Stimulated activated CD4-positive, alpha-beta T cell treated with anti-CD3 and anti-CD28 coated beads, TNF-alpha, amount 100 ng/mL, for 24 hours (primary cell): ENCODE data around the gene PRDM15.

Source experiments
- DNase-seq, 3 experiments: peaks; one replicate each; pipeline ENCODE4 v3.0.0-alpha.2; 2020; ENCODE audit warnings: low read depth in 3 of 3

Gene PRDM15

DNA sequence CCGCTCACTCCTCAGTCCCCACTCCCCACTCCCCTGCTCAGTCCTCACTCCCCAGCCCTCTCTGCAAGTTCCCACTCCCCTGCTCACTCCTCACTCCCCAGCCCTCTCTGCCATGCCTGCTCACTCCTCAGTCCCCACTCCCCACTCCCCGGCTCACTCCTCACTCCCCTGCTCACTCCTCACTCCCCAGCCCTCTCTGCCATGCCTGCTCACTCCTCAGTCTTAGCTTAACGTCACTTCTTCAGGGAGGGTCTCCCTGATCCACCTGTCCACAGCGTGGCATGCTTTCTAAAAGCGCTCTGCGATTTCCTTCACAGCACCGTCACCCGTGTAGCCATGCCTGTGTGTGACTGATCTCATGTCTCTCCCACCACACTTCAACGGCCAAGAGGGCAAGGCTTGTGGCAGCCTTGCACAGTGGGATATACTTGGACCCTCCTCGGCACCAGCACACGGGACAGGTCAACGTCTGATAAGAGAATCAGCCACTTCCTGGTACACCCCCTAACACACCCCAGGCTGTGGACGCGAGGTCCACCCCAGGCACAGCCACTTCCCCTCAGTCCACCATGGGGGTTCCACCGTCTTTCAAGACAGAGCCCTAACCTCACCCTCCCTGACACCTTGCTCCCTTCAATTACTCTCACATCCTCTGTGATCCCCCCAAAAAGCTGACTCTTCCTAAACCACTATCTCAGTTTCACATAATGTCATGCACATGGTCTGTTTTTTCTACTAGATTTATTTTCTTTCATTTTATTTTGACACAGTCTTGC, 14.0 kb downstream of the PRDM15 start:
- DNase-seq, result no peak

DNA sequence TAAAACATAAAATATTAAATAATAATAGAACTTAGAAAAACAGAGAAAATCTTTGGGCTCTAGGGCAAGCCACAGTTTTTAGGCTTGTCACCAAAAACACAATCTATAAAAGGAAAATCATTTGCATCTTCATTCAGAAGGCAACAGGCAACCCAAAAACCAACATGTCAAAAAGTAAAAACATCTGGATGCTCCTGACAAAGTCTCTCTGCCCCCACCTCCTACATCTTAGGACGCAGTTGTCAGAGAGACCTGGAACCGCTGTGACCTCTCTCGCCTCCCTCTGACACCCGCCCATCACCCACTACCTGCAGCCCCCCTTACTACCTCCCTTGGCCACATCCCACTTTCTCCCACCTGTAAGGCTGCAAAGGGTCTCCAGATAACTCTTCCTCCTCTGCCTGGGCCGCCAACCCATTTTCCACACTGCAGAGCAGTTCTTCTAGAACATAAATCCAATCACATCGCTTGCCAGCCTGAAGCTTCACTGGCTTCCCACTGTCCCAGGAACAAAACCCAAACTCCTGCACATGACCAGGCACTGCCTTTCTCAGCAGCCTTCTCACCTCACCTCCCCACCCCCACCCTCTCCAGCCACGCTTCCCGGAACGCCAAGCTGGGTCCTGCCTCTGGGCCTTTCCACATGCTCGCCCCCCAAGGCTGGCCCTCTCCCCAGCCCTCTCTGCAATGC, 14.7 kb downstream of the PRDM15 start:
- DNase-seq, result no peak

DNA sequence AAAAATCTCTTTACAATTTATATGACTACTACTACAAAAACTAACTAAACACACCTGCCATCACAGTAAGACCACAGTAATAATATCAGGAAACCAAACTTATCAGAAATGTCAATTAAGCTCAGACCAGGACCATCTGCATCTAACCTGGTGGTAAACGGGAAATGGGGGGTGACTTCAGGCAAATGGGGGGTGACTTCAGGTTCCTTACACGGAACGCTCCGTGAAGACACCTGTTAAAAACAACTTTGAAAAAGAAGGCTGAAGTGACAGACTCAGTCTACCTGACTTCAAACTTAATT, 15.8 kb downstream of the PRDM15 start:
- DNase-seq, result no peak

DNA sequence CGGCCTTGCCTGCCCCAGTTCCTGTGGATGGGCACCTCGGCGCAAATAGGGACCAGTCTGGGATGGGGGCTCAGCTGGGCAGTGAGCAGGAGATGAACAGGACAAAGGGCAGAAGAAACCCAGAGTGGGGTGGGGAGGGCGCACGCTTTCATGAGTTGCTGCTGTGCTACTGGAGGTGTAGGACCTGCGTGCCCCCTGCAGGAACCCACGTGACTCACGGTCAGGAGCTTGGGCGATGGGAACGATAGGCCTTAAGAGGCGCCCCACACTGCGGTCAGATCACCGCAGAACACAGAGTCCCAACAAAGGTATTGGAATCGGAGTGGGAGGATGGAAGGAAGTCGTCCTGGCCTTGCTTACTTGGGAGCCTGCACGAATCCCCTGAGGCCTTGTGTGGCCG, 17.2 kb downstream of the PRDM15 start:
- no peak for DNase-seq

DNA sequence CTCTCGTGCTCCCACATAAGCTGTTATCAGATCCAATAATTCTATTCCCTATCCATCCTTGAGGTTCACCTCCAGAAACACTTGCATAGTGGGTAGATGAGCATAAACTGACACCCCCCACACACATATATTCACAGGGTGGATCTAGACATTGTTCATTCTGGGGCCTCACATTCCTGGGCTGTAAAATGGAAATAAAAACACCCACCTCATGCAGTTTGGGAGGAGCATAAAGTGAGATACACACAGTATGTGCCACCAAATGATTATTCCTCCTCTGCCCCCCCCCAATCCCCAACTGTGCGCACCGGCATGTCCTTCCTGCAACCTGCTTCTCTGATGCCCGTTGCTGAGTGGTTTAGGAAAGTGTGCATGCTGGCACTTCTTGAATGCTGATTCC, 17.9 kb downstream of the PRDM15 start:
- DNase-seq, result no peak

DNA sequence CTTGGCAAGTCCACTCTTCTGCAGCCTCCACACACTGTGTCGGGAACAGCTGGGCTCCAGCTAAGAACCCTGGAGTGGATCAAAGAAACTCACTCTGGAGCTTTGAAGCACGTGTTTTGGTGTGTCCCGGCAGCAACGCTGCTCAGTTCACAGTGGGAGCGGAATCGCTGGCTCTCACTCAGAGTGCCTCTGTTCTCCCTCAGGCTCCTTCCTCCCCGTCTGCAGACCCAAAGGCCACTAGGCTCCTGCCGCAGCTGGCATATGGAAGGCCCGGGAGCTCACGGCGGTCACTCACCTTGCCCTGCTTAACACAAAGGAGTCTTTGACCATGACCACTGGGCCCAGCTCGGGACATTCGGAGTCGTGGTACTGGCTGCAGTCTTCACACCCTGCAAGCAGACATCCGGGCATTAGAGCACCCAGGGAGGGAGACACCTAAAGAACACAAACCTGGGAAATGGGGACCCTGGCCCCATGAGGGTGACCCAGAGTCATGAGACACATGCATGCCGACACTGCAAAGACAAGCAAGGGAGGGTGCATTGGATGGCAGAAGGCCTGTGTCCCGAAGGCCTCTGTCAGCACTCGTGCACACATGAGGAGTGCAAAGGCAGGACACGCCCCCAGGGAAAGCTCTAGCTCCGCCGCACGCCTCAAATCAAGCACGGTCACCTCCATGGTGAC, 19.7 kb downstream of the PRDM15 start:
- DNase-seq, result no peak

DNA sequence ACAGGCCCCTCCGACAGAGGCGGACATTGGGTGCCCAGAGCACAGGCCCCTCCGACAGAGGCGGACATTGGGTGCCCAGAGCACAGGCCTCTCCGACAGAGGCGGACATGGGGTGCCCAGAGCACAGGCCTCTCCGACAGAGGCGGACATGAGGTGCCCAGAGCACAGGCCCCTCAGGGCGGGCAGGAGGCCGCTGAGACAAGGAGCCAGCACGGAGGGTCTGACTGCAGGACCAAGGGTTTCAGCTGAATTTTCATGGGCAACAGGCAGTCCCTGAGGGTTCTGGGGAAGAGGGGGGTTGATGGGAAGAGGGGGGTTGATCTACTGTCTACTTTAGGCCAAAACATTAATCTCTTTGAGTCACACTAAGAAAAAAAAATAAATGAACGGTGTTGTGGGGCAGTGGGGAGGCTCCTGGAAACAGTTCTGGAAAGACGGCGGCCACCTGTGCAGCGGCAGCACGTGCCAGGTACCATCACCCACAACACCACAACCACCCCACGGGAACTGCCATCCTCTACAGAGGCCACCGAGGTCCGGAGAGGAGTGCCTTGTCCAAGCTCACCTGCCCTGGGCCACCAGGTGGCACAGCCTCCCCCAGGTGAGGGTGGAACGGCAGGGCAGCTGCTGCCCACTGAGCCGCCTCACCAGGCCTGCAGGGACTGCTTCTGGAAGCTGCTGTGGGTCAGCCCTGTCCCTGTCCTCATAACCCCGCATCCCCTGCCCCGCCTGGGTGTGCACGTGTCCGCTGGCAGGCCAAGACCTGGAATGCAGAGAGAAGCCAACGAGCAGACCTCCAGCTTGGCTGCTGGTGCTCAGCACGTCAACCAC, 20.5 kb downstream of the PRDM15 start:
- no peak for DNase-seq

DNA sequence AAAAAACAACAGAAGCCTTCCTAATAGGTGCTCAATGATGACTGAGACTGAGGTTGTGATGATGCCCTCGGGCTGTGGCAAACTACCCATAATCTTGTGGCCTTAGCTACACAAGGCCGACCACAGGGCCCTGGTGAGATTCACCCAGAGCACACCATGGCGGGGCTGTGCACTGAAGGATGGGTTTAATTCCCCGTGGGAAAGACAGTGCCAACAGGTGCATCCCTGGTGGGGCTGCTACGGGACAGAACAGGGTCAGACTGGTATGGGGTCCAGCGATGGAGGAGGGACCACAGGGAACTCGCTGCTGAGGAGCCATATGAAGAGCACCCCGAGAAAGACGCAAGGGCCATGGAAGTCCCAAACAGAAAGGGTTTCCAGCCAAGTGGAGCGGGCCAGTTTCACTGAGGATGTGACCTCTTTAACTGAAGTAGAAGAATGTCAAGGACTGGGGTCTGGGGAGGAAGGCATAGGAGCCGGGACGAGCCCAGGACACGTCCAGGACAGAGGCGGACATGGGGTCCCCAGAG, 21.3 kb downstream of the PRDM15 start:
- no peak for DNase-seq

DNA sequence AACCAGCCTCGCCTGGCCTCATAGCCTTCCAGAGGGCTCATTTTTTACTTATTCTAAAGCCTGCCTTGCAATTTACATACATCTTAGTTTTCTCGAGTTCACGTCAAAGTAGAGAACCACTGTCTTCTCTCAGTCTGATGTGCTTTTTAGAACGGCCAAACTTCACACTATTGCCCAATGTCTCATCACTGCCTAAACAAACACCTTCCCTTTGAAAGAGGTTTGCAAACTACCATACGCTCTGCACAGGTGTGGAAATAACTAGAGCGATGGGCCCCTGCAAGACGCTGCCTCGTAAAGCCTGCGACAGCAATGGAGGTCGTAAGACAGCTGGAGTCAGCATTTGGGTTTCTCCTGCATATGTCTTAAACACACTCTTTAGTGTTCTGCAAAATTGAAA, 22.6 kb downstream of the PRDM15 start:
- no peak for DNase-seq

DNA sequence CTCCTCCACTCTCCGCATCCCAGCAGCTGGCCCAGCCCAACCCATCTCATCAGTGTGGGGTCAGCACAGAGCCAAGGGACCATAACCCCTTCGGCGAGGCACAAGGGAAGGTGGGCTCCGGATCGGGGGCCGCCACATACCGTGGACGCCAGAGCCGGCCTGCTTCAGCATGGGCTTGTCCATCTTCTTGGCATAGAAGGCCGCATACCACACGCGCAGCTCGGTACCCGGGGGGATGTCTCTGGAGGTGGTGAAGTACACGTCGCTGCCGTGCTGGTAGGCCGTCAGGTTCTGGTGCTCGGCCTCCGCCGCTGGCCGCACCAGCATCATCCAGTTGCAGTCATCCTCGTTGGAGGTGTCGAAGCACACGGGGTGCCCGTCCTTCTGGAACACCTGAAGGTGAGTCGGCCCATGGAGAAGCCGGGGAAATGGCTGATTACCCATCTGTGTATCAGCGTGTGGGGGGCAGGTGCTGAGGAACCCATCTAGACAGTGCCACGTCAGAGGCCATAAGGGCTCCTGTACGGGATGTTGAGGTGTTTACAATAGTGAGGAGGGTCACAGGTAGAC, 24.6 kb downstream of the PRDM15 start:
- DNase-seq, result no peak

DNA sequence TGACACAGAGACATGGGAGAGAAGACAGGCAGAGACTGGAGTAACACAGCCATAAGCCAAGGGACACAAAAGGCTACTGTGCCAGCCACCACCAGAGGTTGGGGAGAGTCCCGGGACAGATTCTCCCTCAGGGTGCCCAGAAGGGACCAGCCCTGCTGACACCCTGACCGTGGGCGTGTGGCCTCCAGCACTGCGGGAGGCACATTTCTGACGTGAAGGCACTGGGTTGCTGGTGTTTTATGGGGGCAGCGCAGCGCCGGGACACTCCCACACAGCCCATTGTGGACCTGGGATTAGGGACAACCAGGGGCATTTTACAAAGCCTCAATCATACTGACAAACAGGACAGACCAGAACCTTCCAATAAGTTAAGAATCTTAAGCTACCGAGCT, 26.2 kb downstream of the PRDM15 start:
- DNase-seq, result no peak

DNA sequence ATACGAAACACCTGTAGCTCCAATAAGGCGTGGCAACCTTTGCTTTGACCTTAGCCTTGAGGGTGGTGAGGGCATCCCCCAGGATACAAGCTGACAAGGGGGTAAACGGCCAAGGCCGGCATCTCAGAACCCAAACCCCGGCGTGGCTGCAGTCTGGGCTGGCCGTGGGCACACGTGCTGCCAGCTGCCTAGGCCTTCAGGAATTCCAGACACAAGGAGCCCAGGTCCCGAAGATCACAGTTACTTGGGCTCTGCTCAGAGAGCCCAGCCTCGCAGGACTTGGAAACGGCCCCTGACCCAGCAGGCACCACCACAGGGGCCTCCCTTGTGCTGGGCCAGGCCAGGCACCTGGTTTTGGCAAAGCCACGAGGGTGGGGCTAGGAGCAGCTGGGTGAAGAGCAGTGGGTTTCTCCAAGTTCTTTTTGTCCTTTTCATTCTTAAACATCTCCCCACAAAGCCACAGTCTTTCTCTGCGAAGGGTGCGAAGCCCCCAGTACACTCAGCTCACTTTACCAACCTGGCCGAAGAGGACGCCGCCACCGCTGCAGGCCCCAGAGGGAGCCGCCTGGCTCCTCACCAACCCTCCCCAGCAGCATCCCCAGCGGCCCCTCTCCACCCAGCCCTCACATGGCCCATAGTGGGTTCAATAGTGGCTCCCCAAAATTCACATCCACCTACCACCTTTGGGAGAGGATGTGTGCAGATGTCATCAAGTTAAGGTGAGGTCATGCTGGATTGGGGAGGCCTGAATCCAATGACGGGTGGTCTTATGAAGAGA, 26.8 kb downstream of the PRDM15 start:
- DNase-seq, result no peak

DNA sequence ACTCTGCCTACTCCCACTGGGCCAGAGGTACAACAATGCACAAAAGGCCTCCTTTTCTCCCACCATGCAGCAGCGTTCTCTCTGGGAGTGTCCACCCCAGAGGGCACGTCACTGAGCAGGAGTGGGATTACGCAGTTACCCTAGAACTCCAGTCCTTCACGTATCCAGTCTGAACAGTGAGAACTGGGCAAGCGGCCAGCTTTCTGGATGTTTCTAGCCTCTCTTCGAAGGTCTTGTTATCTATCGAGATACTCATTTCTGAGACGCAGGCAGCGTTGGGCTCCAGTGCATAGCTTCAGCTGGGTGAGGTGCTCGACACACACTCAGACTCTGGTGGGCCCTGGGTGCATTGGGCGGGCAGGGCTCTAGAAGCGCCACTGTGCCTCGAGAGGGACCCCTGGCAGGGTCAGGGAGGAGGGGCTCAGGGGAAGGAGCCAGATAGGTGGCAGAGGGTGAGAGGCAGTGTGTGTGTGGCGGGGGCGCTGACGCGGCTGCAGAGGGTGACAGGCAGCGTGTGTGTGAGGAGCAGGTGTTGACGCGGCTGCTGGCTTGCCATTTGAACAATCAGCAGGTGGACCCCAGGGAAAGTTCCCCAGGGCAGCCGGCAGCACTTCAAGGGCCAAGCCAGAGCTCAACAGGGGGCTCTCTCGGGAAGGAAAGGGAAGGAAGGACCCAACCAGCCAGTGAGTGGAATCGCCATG, 27.9 kb downstream of the PRDM15 start:
- no peak for DNase-seq

DNA sequence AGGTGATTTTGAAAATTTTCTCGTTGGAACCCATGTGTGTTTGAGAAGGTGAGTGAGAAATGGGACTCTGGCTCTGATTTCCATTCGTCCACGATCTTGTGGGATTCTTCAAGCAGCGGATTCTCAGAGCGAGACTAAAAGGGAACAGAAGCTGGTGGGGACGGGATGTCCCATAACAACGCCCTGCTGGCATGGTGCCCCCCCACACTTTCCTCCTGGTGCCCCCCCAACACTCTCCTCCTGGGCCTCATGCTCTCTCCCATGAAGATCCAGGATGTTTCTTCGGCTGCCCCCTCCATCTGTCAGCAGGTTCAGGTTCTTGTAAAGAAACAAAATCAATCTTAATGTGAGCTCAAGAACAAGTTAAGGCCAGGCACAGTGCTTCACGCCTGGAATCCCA, 29.1 kb downstream of the PRDM15 start:
- no peak for DNase-seq

DNA sequence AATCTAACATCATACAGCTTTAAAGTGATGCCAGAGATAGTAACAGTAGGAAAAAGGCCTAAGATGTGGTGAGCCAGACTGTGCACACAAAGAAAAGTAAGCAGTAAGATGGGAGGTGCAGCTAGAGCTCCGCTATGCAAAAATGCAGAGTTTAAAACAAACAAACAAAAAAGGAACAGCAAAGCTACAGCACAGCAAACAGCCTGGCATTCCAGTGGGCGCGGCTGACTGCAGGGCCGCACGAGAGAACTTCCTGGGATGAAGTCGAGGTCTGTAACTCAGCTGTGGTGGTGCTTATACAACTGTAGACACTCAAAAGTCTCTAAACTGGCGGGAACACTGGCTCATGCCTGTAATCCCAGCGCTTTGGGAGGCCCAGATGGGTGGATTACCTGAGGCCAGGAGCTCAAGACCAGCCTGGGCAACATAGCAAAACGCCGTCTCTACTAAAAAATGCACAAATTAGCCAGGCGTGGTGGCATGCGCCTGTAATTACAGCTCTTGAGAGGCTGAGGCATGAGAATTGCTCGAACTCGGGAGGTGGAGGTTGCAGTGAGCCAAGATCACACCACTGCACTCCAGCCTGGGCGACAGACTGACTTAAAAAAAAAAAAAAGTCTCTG, 30.1 kb downstream of the PRDM15 start:
- no peak for DNase-seq

DNA sequence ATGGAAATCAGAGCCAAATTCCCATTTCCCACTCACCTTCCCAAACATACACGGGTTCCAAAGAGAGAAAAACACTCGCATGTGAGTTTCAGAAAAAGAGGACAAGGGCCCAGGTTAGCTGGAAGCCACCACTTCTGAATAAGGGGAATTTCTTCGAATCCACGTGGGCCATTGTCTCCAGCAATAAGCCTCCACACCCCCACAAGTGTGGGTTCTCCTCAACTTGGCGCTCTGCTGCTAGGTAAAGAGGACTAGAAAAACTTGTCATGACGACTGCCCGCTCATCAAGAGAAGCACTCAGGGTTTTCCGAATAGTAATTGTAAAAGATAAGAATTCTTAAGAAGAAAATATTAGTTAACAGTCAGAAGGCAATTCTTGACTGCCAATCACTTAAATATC, 30.6 kb downstream of the PRDM15 start:
- no peak for DNase-seq

DNA sequence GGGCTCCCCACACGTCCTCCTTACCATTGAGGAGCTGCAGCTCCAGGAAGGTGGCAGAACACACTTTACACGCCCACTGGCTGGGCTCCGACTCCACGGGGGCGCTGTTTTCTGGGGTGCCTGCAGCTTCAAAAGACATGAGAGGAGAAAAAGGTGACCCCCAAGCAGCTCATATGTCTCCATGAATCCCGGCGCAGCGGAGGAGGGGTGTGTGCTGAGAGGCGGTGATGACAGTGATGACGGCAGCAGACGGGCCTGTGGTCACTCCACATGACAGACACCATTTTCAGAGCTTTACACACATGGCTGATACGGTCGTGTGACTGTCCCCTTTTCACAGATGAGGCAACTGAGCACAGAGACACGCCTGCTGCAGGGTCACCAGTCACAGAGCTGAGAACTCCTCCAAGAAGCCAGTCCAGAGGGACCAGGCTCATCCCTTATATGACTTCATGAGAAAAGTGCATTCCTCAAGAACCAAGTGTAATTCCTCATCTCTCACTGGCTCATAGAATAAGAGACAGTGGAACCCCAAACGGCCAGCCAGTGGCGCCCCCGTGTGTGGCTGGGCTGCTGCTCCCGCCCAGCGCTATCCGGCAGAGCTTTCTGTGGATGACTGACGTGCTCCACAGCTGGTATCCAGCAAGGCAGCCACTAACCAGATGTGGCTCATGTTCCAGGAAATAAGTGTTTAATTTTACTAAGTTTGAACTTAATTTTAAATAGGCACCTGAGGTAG, 31.9 kb downstream of the PRDM15 start:
- DNase-seq, result no peak

DNA sequence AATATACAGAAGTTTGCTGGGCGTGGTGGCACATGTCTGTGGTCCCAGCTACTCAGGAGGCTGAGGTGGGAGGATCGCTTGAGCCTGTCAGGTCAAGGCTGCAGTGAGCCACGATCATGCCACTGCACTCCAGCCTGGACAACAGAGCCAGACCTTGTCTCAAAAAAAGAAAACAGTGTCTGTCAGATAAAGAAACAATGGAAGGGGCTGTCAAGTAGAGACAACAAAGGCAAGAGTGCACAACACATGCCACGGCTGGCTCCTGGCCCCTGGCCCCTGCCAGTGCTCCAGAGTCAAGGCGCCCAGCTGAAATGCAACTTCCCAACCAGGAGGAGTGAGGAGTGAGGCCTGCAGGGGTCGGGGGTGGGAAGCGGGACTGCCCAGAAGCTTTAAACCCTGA, 32.6 kb downstream of the PRDM15 start:
- no peak for DNase-seq

DNA sequence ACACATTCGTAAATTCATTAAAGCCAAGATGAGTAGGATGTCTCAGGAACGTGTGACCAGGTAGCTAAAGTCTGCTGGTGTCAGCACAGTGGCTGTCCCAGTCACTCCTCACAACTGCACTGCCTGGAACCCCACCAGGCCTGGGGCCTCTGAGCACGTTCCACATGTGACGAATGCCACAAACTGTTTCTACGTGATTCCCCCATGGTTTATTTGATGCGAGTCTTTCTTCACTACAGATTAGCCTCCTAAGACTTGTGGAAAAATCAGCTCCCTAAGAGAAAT, 33.2 kb downstream of the PRDM15 start:
- DNase-seq, result no peak
